Activated CD8-positive, alpha-beta T cell treated with anti-CD3 and anti-CD28 coated beads for 36 hours (primary cell): ENCODE measurements around the gene SMIM30. TPM values are rescaled to one million over a fixed set of nuclear protein-coding genes. Genes with fewer than 3 reads are reported as not detected.

ENCODE experiments used
- ATAC-seq: fragments of 200-7000 bp; cut with Tn5 transposase; one replicate; pipeline ENCODE4 v1.10.0; 2021; ENCODE audit warnings: mild to moderate bottlenecking, moderate library complexity
- CTCF ChIA-PET: fragments of 350-600 bp; sonication (Branson Sonifier 250); formaldehyde crosslinking; loops from one replicate; lab custom pipeline; 2021; ENCODE audit warnings: antibody characterized with exemption; lab: Charles Lee
- POLR2A ChIA-PET: fragments of 350-600 bp; sonication (Branson Sonifier 250); formaldehyde crosslinking; loops from one replicate; lab custom pipeline; 2021; ENCODE audit warnings: antibody characterized with exemption; lab: Charles Lee
- DNase-seq: peaks from one replicate; pipeline ENCODE4 v3.0.0-alpha.2; 2020
- H3K27ac Mint-ChIP-seq: one replicate; pipeline ENCODE4 v1.8.0; 2021; ENCODE audit warnings: mild to moderate bottlenecking, mixed read lengths
- H3K27me3 Mint-ChIP-seq: one replicate; pipeline ENCODE4 v1.8.0; 2021; ENCODE audit warnings: mixed read lengths
- H3K36me3 Mint-ChIP-seq: one replicate; pipeline ENCODE4 v1.8.0; 2021; ENCODE audit warnings: low read depth, mixed read lengths
- H3K4me1 Mint-ChIP-seq: one replicate; pipeline ENCODE4 v1.8.0; 2021; ENCODE audit warnings: low read depth, mixed read lengths
- H3K4me3 Mint-ChIP-seq: one replicate; pipeline ENCODE4 v1.8.0; 2021; ENCODE audit warnings: mild to moderate bottlenecking, moderate library complexity, mixed read lengths
- H3K9me3 Mint-ChIP-seq: one replicate; pipeline ENCODE4 v1.8.0; 2021; ENCODE audit warnings: mixed read lengths
- intact Hi-C: fragments of 100-400 bp; cut with micrococcal nuclease; formaldehyde crosslinking; loops from one replicate; pipeline ENCODE4 v1.10.0; 2022
- total RNA-seq, 2 experiments: library from RNA; stranded (reverse); gene quantifications; one replicate each; pipeline ENCODE4 v1.2.3, GENCODE V29; 2021
- TF ChIP-seq, protein P1 (sequence below): fragments of 200-600 bp; IDR thresholded peaks from one replicate; pipeline ENCODE4 v1.8.0; 2022; ENCODE audit warnings: antibody characterized with exemption, mild to moderate bottlenecking

Gene SMIM30
- total RNA-seq, 2 experiments from 2014 or later: 49.3 to 49.8 TPM

DNA sequence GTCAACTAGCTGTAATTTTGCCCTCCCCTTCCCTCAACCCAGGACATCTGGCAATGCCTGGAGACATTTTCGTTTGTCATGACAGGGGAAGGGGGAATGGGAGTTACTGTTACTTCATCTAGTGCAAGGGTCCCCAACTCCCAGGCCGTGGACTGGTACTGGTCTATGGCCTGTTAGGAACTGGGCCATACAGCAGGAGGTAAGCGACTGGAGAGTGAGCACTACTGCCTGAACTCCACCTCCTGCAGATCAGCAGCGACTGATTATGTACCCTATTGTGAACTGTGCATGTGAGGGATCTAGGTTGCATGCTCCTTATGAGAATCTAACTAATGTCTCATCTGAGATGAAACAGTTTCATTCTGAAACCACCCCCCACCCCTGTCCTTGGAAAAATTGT, 22.6 kb upstream of the SMIM30 start:
- TF ChIP-seq, protein P1, sequence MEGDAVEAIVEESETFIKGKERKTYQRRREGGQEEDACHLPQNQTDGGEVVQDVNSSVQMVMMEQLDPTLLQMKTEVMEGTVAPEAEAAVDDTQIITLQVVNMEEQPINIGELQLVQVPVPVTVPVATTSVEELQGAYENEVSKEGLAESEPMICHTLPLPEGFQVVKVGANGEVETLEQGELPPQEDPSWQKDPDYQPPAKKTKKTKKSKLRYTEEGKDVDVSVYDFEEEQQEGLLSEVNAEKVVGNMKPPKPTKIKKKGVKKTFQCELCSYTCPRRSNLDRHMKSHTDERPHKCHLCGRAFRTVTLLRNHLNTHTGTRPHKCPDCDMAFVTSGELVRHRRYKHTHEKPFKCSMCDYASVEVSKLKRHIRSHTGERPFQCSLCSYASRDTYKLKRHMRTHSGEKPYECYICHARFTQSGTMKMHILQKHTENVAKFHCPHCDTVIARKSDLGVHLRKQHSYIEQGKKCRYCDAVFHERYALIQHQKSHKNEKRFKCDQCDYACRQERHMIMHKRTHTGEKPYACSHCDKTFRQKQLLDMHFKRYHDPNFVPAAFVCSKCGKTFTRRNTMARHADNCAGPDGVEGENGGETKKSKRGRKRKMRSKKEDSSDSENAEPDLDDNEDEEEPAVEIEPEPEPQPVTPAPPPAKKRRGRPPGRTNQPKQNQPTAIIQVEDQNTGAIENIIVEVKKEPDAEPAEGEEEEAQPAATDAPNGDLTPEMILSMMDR: no peak
- no peaks in the 10 kb centered on the region for H3K4me1 Mint-ChIP-seq
- ChIA-PET POLR2A (no interaction called here), CTCF (no interaction called here)
- H3K27ac Mint-ChIP-seq: no peak overlapping the region
- no peaks in the 10 kb centered on the region for H3K36me3 Mint-ChIP-seq
- no peaks in the 10 kb centered on the region for H3K9me3 Mint-ChIP-seq
- H3K27me3 Mint-ChIP-seq: peaks cover 14% of the 10 kb centered on the region
- no peak overlapping the region for H3K4me3 Mint-ChIP-seq
- ATAC-seq: no peak
- no peak for DNase-seq
- intact Hi-C loops: no loop called here

DNA sequence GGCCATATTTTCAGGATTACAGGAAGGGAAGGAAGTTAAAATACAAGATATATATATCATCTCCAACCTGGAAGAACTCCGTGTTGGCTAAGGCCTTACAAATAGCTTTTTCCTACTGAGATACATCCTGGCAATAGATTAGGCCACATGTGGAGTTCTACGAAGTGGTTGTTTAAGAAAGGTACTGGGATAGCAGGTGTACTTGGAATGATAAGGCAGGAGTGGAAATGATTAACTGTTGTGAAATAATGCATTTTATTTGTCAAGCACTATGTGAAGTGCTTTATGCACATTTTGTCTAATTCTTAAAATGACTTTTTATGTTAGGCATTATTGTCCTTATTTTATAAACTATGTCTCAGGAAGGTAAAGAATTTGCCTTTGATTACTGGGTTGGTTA, 18.9 kb upstream of the SMIM30 start:
- ChIA-PET CTCF (no interaction called here), POLR2A (no interaction called here)
- Mint-ChIP-seq H3K4me1 (no peaks in the 10 kb centered on the region), H3K4me3 (no peak overlapping the region), H3K9me3 (no peaks in the 10 kb centered on the region), H3K27ac (no peak overlapping the region), H3K36me3 (no peaks in the 10 kb centered on the region), H3K27me3 (peaks cover 3% of the 10 kb centered on the region)
- TF ChIP-seq, protein P1: no peak
- DNase-seq: no peak
- intact Hi-C loops: no loop called here
- ATAC-seq: no peak

DNA sequence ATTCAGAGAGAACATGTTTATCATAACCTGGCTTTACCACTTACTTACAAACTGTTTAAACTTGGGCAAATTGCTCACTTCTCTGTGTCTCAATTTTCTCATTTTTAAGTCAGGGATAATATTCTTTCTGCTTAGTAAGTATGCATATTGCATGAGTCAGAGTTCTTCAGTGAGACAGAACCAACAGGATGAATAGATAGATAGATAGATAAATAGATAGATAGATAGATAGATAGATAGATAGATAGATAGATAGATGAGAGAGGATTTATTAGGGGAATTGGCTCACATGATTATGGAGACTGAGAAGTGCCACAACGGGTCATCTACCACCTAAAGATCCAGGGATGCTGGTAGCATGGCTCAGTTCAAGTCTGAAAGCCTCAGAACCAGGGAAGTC, 15.7 kb upstream of the SMIM30 start:
- no peak overlapping the region for H3K4me3 Mint-ChIP-seq
- no peaks in the 10 kb centered on the region for H3K9me3 Mint-ChIP-seq
- no peak overlapping the region for H3K27ac Mint-ChIP-seq
- no peaks in the 10 kb centered on the region for H3K4me1 Mint-ChIP-seq
- ChIA-PET POLR2A (no interaction called here), CTCF (no interaction called here)
- H3K36me3 Mint-ChIP-seq: no peaks in the 10 kb centered on the region
- peaks cover 3% of the 10 kb centered on the region for H3K27me3 Mint-ChIP-seq
- no peak for ATAC-seq
- intact Hi-C loops: no loop called here
- TF ChIP-seq, protein P1: no peak
- DNase-seq: no peak

DNA sequence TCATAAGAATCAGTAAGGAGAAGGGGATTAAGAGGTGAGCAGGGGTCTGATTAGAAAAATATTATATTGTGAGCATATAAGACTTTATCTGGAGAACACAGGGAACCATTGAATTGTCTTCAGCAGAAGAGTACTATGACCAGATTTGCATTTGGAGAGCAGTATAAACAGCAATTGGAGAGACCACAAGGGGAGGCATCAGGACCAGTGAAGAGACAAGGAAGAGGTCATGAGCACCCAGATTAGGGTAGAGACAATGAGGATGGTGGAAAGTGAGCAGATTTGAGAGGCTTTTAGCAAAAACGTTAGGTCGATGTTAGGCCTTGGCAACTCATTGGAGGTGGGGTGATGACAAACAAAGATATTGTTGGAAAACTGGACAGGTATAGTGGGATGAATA, 13.0 kb upstream of the SMIM30 start:
- Mint-ChIP-seq H3K27me3 (peaks cover 5% of the 10 kb centered on the region), H3K4me3 (no peak overlapping the region), H3K9me3 (no peaks in the 10 kb centered on the region), H3K27ac (no peak overlapping the region), H3K36me3 (no peaks in the 10 kb centered on the region), H3K4me1 (no peaks in the 10 kb centered on the region)
- ATAC-seq: no peak
- TF ChIP-seq, protein P1: no peak
- POLR2A ChIA-PET: no interaction called here
- intact Hi-C loops: no loop called here
- CTCF ChIA-PET: no interaction called here
- DNase-seq: no peak

DNA sequence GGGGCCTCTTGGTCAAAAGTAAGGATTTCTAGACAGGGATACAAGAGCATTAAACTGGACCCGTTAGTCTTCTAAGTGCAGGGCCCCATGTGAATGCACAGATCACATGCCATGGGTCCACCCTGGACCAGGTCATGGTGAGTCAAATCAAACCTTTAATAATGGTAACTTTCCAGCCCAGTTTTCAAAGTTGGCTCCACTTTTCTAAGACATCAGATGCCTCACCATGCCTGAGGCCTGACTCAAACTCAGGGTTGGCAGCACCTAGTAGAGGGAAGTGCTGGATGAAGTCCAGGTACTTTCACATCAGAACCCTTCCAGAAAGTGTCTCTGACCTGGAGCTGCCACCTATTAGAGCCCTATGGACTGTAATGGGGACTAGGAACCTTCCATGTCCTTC, 9.7 kb upstream of the SMIM30 start:
- DNase-seq (no peak), ATAC-seq (no peak)
- Mint-ChIP-seq H3K27me3 (peaks cover 2% of the 10 kb centered on the region), H3K36me3 (no peaks in the 10 kb centered on the region), H3K4me1 (peaks cover under 1% of the 10 kb centered on the region), H3K27ac (no peak overlapping the region), H3K9me3 (no peaks in the 10 kb centered on the region), H3K4me3 (no peak overlapping the region)
- CTCF ChIA-PET: no interaction called here
- TF ChIP-seq, protein P1: no peak
- intact Hi-C loops: no loop called here
- POLR2A ChIA-PET: no interaction called here
